ENCODE data around the gene TEKT5.
"Not testable (repeated sequence)": the region's sequence is repeated elsewhere in the genome, so short reads cannot be mapped to it uniquely, and the experiment has no call there.

TEKT5 gene

GRCh38 chr16:10637337-10638037 is 57.2 kb downstream of the TEKT5 start:
- in situ Hi-C loops (cut with MboI; ENCODE audit: low sequenced_read_pairs) = no loop called here

- in situ Hi-C loops (cut with MboI; ENCODE audit: low sequenced_read_pairs) = no loop called here
Measured at GRCh38 chr16:10635365-10636021, 59.2 kb downstream of the TEKT5 start.

- in situ Hi-C loops (cut with MboI; ENCODE audit: low sequenced_read_pairs) = not testable (repeated sequence)
Measured at GRCh38 chr16:10633429-10633828, 61.3 kb downstream of the TEKT5 start.

- in situ Hi-C loops (cut with MboI; ENCODE audit: low sequenced_read_pairs) = no loop called here
Measured at GRCh38 chr16:10631886-10632285, 62.8 kb downstream of the TEKT5 start.

- in situ Hi-C loops (cut with MboI; ENCODE audit: low sequenced_read_pairs) = no loop called here
Measured at GRCh38 chr16:10629592-10629963, 65.2 kb downstream of the TEKT5 start.

- in situ Hi-C loops (cut with MboI; ENCODE audit: low sequenced_read_pairs) = no loop called here
Measured at GRCh38 chr16:10625595-10626357, 69.0 kb downstream of the TEKT5 start.

GRCh38 chr16:10624527-10624926 is 70.2 kb downstream of the TEKT5 start:
- in situ Hi-C loops (cut with MboI; ENCODE audit: low sequenced_read_pairs) = no loop called here

GRCh38 chr16:10623059-10623458 is 71.7 kb downstream of the TEKT5 start:
- in situ Hi-C loops (cut with MboI; ENCODE audit: low sequenced_read_pairs) = no loop called here

GRCh38 chr16:10622036-10622921 is 72.5 kb downstream of the TEKT5 start:
- in situ Hi-C loops (cut with MboI; ENCODE audit: low sequenced_read_pairs) = no loop called here

- in situ Hi-C loops (cut with MboI; ENCODE audit: low sequenced_read_pairs) = not testable (repeated sequence)
Measured at GRCh38 chr16:10621216-10621949, 73.3 kb downstream of the TEKT5 start.

- in situ Hi-C loops (cut with MboI; ENCODE audit: low sequenced_read_pairs) = no loop called here
Measured at GRCh38 chr16:10620120-10620519, 74.6 kb downstream of the TEKT5 start.

GRCh38 chr16:10619271-10619849 is 75.4 kb downstream of the TEKT5 start:
- in situ Hi-C loops (cut with MboI; ENCODE audit: low sequenced_read_pairs) = no loop called here

- in situ Hi-C loops (cut with MboI; ENCODE audit: low sequenced_read_pairs) = no loop called here
Measured at GRCh38 chr16:10618710-10619209, 76.0 kb downstream of the TEKT5 start.

GRCh38 chr16:10617662-10618420 is 76.9 kb downstream of the TEKT5 start:
- in situ Hi-C loops (cut with MboI; ENCODE audit: low sequenced_read_pairs) = no loop called here

- in situ Hi-C loops (cut with MboI; ENCODE audit: low sequenced_read_pairs) = no loop called here
Measured at GRCh38 chr16:10616756-10617640, 77.7 kb downstream of the TEKT5 start.

- in situ Hi-C loops (cut with MboI; ENCODE audit: low sequenced_read_pairs) = no loop called here
Measured at GRCh38 chr16:10616419-10616755, 78.3 kb downstream of the TEKT5 start.

- in situ Hi-C loops (cut with MboI; ENCODE audit: low sequenced_read_pairs) = no loop called here
Measured at GRCh38 chr16:10614685-10615084, 80.0 kb downstream of the TEKT5 start.

Data from HL-60/S4 (cell line).